ENCODE measurements around the gene UCP3. TPM values are rescaled to one million over a fixed set of nuclear protein-coding genes. Genes with fewer than 3 reads are reported as not detected.

The UCP3 gene
- total RNA-seq, 1 donor from 2014 or later: 3.1 TPM

DNA sequence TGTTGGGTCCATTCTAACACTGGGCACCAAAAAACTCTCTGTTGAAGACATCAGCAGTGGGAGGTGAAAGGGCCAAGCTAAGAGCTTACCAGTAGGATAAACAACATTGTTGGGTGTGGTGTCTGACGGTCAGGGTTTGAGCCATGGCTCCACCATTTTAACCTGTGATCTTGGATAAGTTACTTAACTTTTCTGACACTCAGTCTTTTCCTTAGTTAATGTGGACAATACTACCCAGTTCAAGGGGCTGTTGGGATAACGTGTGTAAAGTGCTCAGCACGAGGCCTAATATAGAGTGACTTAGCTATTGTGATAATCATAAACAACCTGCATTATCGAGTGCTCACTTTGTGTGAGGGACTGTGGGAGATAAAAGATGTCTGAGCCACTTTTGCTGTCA is 6.1 kb downstream of the UCP3 start:
- H3K9me3 ChIP-seq: no peaks in the 10 kb centered on the region
- DNase-seq (no peak), ATAC-seq (no peak)
- intact Hi-C loops (cut with DNase I): no loop called here
- H3K36me3 ChIP-seq: peaks cover 28% of the 10 kb centered on the region
- no peak for TF ChIP-seq CTCF (IDR thresholded peaks at IDR 0.05)
- H3K4me1 ChIP-seq: no peaks in the 10 kb centered on the region
- H3K4me3 ChIP-seq: no peak overlapping the region
- H3K27me3 ChIP-seq (ENCODE audit: low read depth): no peaks in the 10 kb centered on the region
- H3K27ac ChIP-seq: no peak overlapping the region

- no peak for ATAC-seq
- DNase-seq: no peak
- Histone ChIP-seq H3K27ac (no peak overlapping the region), H3K27me3 (ENCODE audit: low read depth) (no peaks in the 10 kb centered on the region), H3K36me3 (peaks cover 28% of the 10 kb centered on the region), H3K9me3 (no peaks in the 10 kb centered on the region), H3K4me3 (no peak overlapping the region), H3K4me1 (no peaks in the 10 kb centered on the region)
- no peak for TF ChIP-seq CTCF (IDR thresholded peaks at IDR 0.05)
- intact Hi-C loops (cut with DNase I): no loop called here
These were observed 7.0 kb downstream of the UCP3 start for GRCh38 chr11:74001822-74002286.

- no peaks in the 10 kb centered on the region for H3K9me3 ChIP-seq
- H3K27me3 ChIP-seq (ENCODE audit: low read depth): no peaks in the 10 kb centered on the region
- H3K4me3 ChIP-seq: no peak overlapping the region
- TF ChIP-seq CTCF (IDR thresholded peaks at IDR 0.05): no peak
- no peak for ATAC-seq
- H3K27ac ChIP-seq: no peak overlapping the region
- DNase-seq: no peak
- intact Hi-C loops (cut with DNase I): no loop called here
- peaks cover 28% of the 10 kb centered on the region for H3K36me3 ChIP-seq
- peaks cover 8% of the 10 kb centered on the region for H3K4me1 ChIP-seq
These were observed 8.4 kb downstream of the UCP3 start for GRCh38 chr11:74000307-74001133.

- TF ChIP-seq CTCF (IDR thresholded peaks at IDR 0.05): no peak
- ATAC-seq (no peak), DNase-seq (no peak)
- Histone ChIP-seq H3K27me3 (ENCODE audit: low read depth) (no peaks in the 10 kb centered on the region), H3K36me3 (peaks cover 28% of the 10 kb centered on the region), H3K27ac (no peak overlapping the region), H3K4me3 (no peak overlapping the region), H3K4me1 (peaks cover 15% of the 10 kb centered on the region), H3K9me3 (no peaks in the 10 kb centered on the region)
- intact Hi-C loops (cut with DNase I): no loop called here
These were observed 9.1 kb downstream of the UCP3 start for GRCh38 chr11:73999581-74000306.

DNA sequence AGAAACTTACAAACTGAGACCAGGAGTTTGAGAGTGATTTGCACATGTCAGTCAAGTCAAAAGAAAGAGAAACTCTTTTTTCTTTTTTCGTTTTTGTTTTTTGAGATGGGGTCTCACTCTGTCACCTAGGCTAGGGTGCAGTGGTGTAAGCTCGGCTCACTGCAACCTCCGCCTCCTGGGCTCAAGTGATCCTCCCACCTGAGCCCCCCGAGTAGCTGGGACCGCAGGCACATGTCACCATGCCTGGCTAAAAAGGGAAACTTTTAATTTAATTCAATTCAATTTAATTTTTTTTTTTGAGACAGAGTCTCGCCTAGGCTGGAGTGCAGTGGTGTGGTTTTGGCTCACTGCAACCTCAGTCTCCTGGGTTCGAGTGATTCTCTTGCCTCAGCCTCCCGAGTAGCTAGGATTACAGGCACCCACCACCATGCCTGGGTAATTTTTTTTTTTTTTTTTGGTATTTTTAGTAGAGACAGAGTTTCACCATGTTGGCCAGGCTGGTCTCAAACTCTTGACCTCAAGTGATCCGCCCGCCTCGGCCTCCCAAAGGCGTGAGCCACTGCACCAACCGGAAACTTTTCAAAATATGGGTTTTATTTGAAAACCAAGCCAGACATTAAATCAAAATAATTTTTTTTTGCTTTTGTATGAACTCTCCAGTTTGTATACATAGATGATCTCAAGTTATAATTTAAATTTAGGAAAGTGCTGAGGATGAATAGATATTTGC is 9.9 kb downstream of the UCP3 start:
- H3K27ac ChIP-seq: no peak overlapping the region

More for the DNA sequence above, 9.9 kb downstream of the UCP3 start:
- no peak for ATAC-seq
- no peak for DNase-seq
- H3K36me3 ChIP-seq: peaks cover 27% of the 10 kb centered on the region
- no peak overlapping the region for H3K4me3 ChIP-seq
- no peaks in the 10 kb centered on the region for H3K27me3 ChIP-seq (ENCODE audit: low read depth)
- no peak for TF ChIP-seq CTCF (IDR thresholded peaks at IDR 0.05)
- H3K9me3 ChIP-seq: no peaks in the 10 kb centered on the region
- intact Hi-C loops (cut with DNase I): no loop called here
- H3K4me1 ChIP-seq: peaks cover 15% of the 10 kb centered on the region
